Astrocyte of the cerebellum (primary cell): ENCODE data around the gene SLC7A1.

Experiments used
- DNase-seq: peaks from one replicate; pipeline ENCODE4 v3.0.0-alpha.2; 2011; ENCODE audit warnings: low read depth
- H3K4me3 ChIP-seq: 2 replicates; pipeline ENCODE4 v1.5.1; 2011; ENCODE audit warnings: mild to moderate bottlenecking, low read depth, low read length, moderate library complexity
- in situ Hi-C: cut with HindIII; loops from 2 replicates; pipeline ENCODE4 v1.10.0; 2017; ENCODE audit warnings: low sequenced_read_pairs
- TF ChIP-seq, protein P1 (sequence below): IDR thresholded peaks from 2 replicates; pipeline ENCODE4 v1.5.1; 2012; ENCODE audit warnings: low read length, low read depth, moderate library complexity, mild to moderate bottlenecking; ENCODE audit errors: missing control alignments

Gene SLC7A1

DNA sequence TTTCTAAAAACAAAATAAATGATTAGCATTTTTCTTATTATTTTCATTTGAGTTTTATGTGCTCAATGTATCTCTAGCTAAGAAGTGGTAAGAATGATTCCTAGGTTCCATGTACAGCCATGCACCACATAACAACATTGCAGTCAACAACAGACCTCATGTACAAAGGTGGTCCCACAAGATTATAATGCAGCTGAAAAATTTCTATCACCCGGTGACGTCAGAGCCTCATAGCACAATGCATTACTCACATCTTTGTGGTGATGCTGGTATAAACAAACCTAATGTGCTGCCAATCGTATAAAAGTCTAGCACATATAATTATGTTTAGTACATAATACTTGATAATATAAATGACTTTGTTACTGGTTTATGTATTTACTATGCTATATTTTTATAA lies 120.5 kb downstream of the SLC7A1 start:
- in situ Hi-C loops = no loop called here
- peak; percentile 95 for DNase-seq
- TF ChIP-seq, protein P1, sequence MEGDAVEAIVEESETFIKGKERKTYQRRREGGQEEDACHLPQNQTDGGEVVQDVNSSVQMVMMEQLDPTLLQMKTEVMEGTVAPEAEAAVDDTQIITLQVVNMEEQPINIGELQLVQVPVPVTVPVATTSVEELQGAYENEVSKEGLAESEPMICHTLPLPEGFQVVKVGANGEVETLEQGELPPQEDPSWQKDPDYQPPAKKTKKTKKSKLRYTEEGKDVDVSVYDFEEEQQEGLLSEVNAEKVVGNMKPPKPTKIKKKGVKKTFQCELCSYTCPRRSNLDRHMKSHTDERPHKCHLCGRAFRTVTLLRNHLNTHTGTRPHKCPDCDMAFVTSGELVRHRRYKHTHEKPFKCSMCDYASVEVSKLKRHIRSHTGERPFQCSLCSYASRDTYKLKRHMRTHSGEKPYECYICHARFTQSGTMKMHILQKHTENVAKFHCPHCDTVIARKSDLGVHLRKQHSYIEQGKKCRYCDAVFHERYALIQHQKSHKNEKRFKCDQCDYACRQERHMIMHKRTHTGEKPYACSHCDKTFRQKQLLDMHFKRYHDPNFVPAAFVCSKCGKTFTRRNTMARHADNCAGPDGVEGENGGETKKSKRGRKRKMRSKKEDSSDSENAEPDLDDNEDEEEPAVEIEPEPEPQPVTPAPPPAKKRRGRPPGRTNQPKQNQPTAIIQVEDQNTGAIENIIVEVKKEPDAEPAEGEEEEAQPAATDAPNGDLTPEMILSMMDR = no peak
- H3K4me3 ChIP-seq = no peak overlapping the region

DNA sequence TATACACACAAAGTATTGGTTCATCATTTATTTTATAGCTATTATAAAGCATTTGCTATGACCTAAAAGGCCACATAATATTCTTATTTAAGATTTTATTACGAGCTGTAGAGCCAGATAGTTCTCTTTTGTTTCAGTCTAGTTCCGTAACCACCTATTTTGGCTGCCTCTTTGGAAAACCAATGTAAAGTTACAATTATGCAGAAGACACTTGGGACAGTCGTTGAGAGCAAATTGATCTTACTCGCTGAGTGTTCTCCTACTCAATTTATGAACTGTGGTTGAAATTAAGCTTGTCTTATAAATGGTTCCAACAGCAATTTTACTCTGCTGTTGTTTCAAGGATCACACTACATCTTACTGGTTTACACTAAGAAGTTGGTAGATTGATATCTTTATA lies 122.3 kb downstream of the SLC7A1 start:
- in situ Hi-C loops = no loop called here
- TF ChIP-seq, protein P1 = no peak
- no peak for DNase-seq
- H3K4me3 ChIP-seq = no peak overlapping the region

DNA sequence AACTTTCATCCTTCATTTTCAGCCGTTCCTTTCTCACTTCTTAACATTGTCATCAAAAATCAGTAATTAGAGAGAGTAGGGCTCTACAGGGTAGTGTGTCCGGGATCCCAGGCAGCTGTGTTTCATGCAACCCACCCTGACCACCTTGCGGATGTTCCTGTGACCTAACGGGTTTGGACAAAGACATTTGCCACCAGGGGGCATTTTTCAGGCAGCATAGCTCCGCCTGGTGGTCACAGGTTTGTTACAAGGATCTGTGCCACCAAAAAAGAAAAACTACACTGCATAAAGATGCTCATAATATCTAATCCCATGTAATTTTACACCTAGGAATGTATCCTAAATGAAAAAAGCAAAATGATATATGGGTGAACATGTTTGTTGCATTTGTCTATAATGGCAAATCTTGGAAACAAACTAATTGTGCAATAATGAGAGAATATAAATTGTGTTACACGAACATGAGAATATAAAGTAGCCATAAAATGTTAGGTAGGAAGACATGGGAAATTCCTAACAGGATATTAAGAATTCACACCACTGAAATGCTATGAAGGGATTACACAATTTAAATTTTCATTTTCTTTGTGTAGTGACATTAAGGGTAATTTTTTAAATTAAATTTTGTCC lies 123.0 kb downstream of the SLC7A1 start:
- peak; percentile 28 for DNase-seq
- TF ChIP-seq, protein P1 = peak; percentile 96
- in situ Hi-C loops = no loop called here
- H3K4me3 ChIP-seq = no peak overlapping the region

DNA sequence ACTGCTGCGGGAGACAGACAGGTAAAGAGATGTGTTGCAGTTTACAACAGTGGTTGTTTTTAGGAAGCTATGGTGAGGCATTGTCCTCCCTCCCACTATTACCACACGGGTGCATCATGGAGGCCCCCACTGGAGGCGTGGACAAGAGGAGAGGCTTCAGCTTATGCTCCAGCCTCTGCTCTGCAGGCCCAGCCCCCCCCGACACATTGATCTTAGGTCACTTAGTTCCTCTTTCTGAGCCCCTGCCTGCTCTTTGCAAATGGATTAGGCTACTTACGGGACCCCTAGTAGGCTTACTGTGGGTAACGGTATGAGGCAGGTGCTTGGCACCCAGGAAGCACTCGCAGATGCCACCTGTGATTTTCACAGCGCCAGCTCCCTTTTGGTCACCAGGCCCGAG lies 123.9 kb downstream of the SLC7A1 start:
- no peak overlapping the region for H3K4me3 ChIP-seq
- TF ChIP-seq, protein P1 = no peak
- no peak for DNase-seq
- in situ Hi-C loops = no loop called here

DNA sequence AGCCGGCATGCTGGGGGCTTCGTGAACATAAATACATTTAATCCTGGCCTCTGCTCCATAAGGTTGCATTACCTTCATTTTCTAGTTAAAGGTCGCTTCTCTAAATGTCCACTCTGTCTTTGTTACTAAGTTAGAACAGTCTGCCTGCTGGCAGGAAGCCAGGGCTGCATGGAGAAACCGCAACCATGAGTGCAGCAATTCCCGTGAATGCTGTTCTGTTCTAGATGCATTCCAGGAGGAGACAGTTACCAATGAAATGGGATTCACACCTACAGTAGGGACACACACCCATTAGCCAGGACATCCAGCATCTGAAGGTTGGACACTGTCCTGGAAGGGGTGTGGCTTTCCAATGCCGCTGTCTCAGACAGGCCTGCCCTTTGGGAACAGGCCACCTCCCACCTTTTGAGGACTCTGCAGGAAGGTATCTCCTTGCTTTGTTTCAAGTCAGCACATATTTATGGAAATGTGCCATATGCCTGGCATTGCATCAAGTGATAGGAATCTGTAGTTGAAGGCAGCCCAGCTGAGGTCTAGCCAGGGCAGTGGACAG lies 129.7 kb downstream of the SLC7A1 start:
- H3K4me3 ChIP-seq = no peak overlapping the region
- DNase-seq = peak; percentile 68
- in situ Hi-C loops = no loop called here
- TF ChIP-seq, protein P1 = no peak

DNA sequence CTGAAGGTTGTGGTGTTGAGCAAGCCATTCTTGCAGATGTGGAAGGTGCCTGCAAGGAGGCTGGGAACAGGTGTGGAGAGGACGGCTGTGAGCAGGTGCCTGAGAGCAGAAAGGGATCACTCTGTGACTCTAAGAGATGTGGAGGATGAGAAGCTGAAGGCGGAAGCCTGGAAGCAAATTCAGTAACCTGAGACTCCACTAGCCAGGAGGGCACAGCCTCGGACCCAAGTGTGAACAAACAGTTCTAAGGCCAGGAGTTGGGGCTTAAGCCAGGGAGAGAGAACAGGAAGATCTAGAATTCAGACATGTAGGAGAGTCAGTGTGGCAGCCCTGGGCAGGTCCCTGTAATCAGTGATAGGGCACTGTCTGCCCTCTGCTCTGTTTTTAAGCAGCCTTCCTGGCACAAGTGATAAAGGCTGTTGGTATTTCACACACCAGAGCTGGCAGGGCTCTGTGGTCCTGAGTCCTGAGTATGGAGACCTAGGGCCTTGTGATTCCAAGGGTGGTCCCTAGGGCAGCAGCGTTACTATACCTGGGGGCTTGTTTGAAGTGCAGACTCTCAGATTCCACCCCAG lies 131.3 kb downstream of the SLC7A1 start:
- no peak for DNase-seq
- TF ChIP-seq, protein P1 = no peak
- H3K4me3 ChIP-seq = no peak overlapping the region
- in situ Hi-C loops = no loop called here
